IMR-90 (cell line): Measurements from ENCODE around the gene TSEN54. TPM values are rescaled to one million over a fixed set of nuclear protein-coding genes. Genes with fewer than 3 reads are reported as not detected.

Source experiments
- ATAC-seq: fragments of 200-7000 bp; cut with Tn5 transposase; 2 replicates; pipeline ENCODE4 v1.9.1; 2020; ENCODE audit warnings: low read depth, mild to moderate bottlenecking, moderate library complexity
- BruUV-seq: library from RNA; stranded (reverse); fragments of 400-500 nt; replicated peaks from 2 replicates; lab custom pipeline; 2021; lab: Mats Ljungman, UMichigan
- CTCF ChIA-PET: fragments of 300-600 bp; formaldehyde crosslinking; extraction: SDS; loops from one replicate; lab custom pipeline; 2021; ENCODE audit warnings: antibody characterized with exemption; lab: Yijun Ruan, JAX
- POLR2A ChIA-PET: fragments of 300-600 bp; sonication (Branson Sonifier 250); formaldehyde crosslinking; loops from one replicate; lab custom pipeline; 2022; ENCODE audit warnings: antibody characterized with exemption; ENCODE audit not compliant: unreplicated experiment; lab: Charles Lee
- DNase-seq: peaks from one replicate; pipeline ENCODE4 v3.0.0; 2013
- H2AFZ ChIP-seq: replicated peaks from 2 replicates; pipeline ENCODE3; 2013; ENCODE audit warnings: low read length, mild to moderate bottlenecking; ENCODE audit not compliant: poor library complexity
- H2AK5ac ChIP-seq: 2 replicates; pipeline ENCODE4 v1.6.1; 2013; ENCODE audit warnings: low read depth, low read length, inconsistent platforms
- H2AK9ac ChIP-seq: replicated peaks from 2 replicates; pipeline ENCODE3; 2013; ENCODE audit warnings: mild to moderate bottlenecking, low read depth, low read length, moderate library complexity; ENCODE audit not compliant: poor library complexity
- H2BK120ac ChIP-seq: 2 replicates; pipeline ENCODE4 v1.6.1; 2013; ENCODE audit warnings: low read depth, low read length, inconsistent platforms
- H2BK15ac ChIP-seq: 3 replicates; pipeline ENCODE4 v1.6.1; 2013; ENCODE audit warnings: low read depth, low read length, inconsistent platforms
- H2BK20ac ChIP-seq: 2 replicates; pipeline ENCODE4 v1.6.1; 2013; ENCODE audit warnings: low read depth, mild to moderate bottlenecking, inconsistent platforms, low read length, moderate library complexity
- H2BK5ac ChIP-seq: 2 replicates; pipeline ENCODE4 v1.6.1; 2013; ENCODE audit warnings: mild to moderate bottlenecking, low read depth, low read length, inconsistent platforms; ENCODE audit not compliant: poor library complexity, severe bottlenecking
- H3K14ac ChIP-seq: replicated peaks from 2 replicates; pipeline ENCODE4 v1.6.1; 2013; ENCODE audit warnings: low read depth, low read length, inconsistent platforms
- H3K18ac ChIP-seq: 2 replicates; pipeline ENCODE4 v1.6.1; 2013; ENCODE audit warnings: low read depth, low read length, control low read depth
- H3K23ac ChIP-seq: 2 replicates; pipeline ENCODE4 v1.6.1; 2013; ENCODE audit warnings: low read depth, low read length, inconsistent platforms
- H3K27ac ChIP-seq: 2 replicates; pipeline ENCODE4 v1.5.1; 2013; ENCODE audit warnings: mild to moderate bottlenecking, control low read depth, low read length; ENCODE audit not compliant: insufficient read depth
- H3K27me3 ChIP-seq: 2 replicates; pipeline ENCODE4 v1.6.1; 2013; ENCODE audit warnings: low read length; ENCODE audit not compliant: control insufficient read depth, insufficient read depth
- H3K36me3 ChIP-seq: 2 replicates; pipeline ENCODE4 v1.6.1; 2013; ENCODE audit warnings: low read length, mixed read lengths; ENCODE audit not compliant: control insufficient read depth, insufficient read depth
- H3K4ac ChIP-seq: 2 replicates; pipeline ENCODE4 v1.6.1; 2013; ENCODE audit warnings: low read depth, low read length, inconsistent platforms
- H3K4me1 ChIP-seq: 2 replicates; pipeline ENCODE4 v1.6.1; 2013; ENCODE audit warnings: low read length, mixed read lengths; ENCODE audit not compliant: control insufficient read depth, insufficient read depth
- H3K4me2 ChIP-seq: 2 replicates; pipeline ENCODE4 v1.6.1; 2013; ENCODE audit warnings: low read depth, mild to moderate bottlenecking, control low read depth, low read length, moderate library complexity
- H3K4me3 ChIP-seq: 2 replicates; pipeline ENCODE4 v1.5.1; 2013; ENCODE audit warnings: low read depth, mild to moderate bottlenecking, control low read depth, low read length, moderate library complexity; ENCODE audit not compliant: insufficient read depth
- H3K56ac ChIP-seq: 2 replicates; pipeline ENCODE4 v1.6.1; 2013; ENCODE audit warnings: low read length, inconsistent platforms; ENCODE audit not compliant: insufficient read depth; ENCODE audit errors: extremely low read depth
- H3K79me1 ChIP-seq, 2 experiments: 2 replicates each; pipeline ENCODE4 v1.6.1; 2013; ENCODE audit warnings: low read length in 2 of 2, inconsistent platforms in 1 of 2, low read depth in 1 of 2
- H3K9ac ChIP-seq: 2 replicates; pipeline ENCODE4 v1.6.1; 2013; ENCODE audit warnings: low read depth, low read length, control low read depth
- H3K9me1 ChIP-seq: 2 replicates; pipeline ENCODE4 v1.6.1; 2013; ENCODE audit warnings: low read length, inconsistent platforms; ENCODE audit not compliant: insufficient read depth
- H3K9me3 ChIP-seq: 2 replicates; pipeline ENCODE4 v1.6.1; 2013; ENCODE audit warnings: low read length; ENCODE audit not compliant: control insufficient read depth, insufficient read depth
- H4K20me1 ChIP-seq: 2 replicates; pipeline ENCODE4 v1.6.1; 2013; ENCODE audit warnings: low read length, inconsistent platforms; ENCODE audit not compliant: insufficient read depth
- H4K5ac ChIP-seq: 2 replicates; pipeline ENCODE4 v1.6.1; 2013; ENCODE audit warnings: mild to moderate bottlenecking, low read depth, low read length, control low read depth
- H4K8ac ChIP-seq, 2 experiments: 2 replicates each; pipeline ENCODE4 v1.6.1; 2013; ENCODE audit warnings: low read depth in 2 of 2, low read length in 2 of 2, control low read depth in 1 of 2, inconsistent platforms in 1 of 2
- H4K91ac ChIP-seq: 2 replicates; pipeline ENCODE4 v1.6.1; 2013; ENCODE audit warnings: low read depth, low read length, inconsistent platforms; ENCODE audit not compliant: insufficient read depth
- RCOR1 ChIP-seq: IDR thresholded peaks from 2 replicates; pipeline ENCODE4 v1.6.1; 2012; ENCODE audit warnings: mild to moderate bottlenecking, low read length, improper control_type of control experiment; ENCODE audit not compliant: insufficient replicate concordance
- WGBS, 2 experiments: methylation state at CpG; one replicate each; pipeline versions ENCODE4 v1.1.5 to v1.1.7; 2013; ENCODE audit warnings: missing lambda C conversion rate in 2 of 2; ENCODE audit not compliant: insufficient read length in 1 of 2; ENCODE audit errors: extremely low coverage in 2 of 2; 5-methylcytosine and 5-hydroxymethylcytosine counted together
- dilution Hi-C: fragments of 300-500 bp; cut with HindIII; formaldehyde crosslinking; loops from one replicate; pipeline ENCODE4 v1.14.3; 2018; ENCODE audit warnings: low sequenced_read_pairs; ENCODE audit not compliant: unreplicated experiment
- in situ Hi-C: fragments of 300-500 bp; cut with MboI; formaldehyde crosslinking; loops from 3 replicates; pipeline ENCODE4 v1.14.3; 2019; ENCODE audit warnings: low sequenced_read_pairs, inconsistent platforms, mixed read lengths
- intact Hi-C: fragments of 100-400 bp; cut with micrococcal nuclease; formaldehyde crosslinking; loops from 2 replicates; pipeline ENCODE4 v1.10.0; 2022
- polyA plus RNA-seq, 3 experiments: library from polyadenylated mRNA; depleted of rRNA; stranded (reverse); fragments of >200 nt; gene quantifications; 2 replicates each; pipeline ENCODE4 v1.2.3, GENCODE V29; 2012; ENCODE audit warnings: low replicate concordance in 1 of 3
- total RNA-seq: library from RNA; depleted of rRNA; stranded (reverse); fragments of >200 nt; gene quantifications from 2 replicates; pipeline ENCODE4 v1.2.3, GENCODE V29; 2012
- TF ChIP-seq, protein P1 (sequence below): conservative IDR thresholded peaks from 2 replicates; pipeline ENCODE4 v1.5.1; 2012; ENCODE audit warnings: mild to moderate bottlenecking, low read depth, low read length, improper control_type of control experiment

The TSEN54 gene
- total and polyA plus RNA-seq, 2 of the 4 experiments (the other 2 are of a cell fraction): 7.2 to 14.9 TPM

DNA sequence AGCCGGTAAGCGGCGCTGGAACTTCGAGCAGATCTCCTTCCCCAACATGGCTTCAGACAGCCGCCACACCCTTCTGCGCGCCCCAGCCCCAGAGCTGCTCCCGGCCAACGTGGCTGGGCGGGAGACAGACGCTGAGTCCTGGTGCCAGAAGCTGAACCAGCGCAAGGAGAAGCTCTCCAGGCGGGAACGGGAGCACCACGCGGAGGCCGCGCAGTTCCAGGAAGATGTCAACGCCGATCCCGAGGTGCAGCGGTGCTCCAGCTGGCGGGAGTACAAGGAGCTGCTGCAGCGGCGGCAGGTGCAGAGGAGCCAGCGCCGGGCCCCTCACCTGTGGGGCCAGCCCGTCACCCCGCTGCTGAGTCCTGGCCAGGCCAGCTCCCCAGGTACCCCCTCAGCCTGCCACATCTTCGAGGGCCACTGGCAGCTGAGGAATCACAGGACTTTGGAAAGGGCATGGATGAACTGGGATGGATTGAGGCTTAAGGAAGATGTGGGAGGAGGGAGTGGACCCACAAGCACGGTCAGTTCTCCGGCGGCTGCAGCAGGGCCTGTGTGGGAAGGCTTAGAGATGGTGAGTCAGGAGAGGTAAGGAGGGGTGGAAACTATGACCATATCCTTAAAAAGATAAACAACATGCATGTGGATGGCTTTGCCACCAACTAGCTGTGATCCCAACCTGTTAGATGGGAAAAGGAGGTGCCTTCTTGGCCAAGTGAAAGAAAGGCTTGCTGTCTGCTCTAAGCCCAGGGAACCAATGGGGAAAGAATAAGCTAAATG lies 5.8 kb downstream of the TSEN54 start:
- Histone ChIP-seq H3K27me3 (peaks cover 14% of the 10 kb centered on the region), H2BK120ac (no peak overlapping the region), H2BK15ac (no peak overlapping the region), H3K9ac (no peak overlapping the region), H3K4me3 (no peak overlapping the region), H4K20me1 (peaks cover 20% of the 10 kb centered on the region; the same call in 1 of the 2 replicates), H2BK5ac (no peak overlapping the region), H3K14ac (no peak overlapping the region), H3K4me2 (no peak overlapping the region), H3K79me1 (peaks cover 8 to 10% of the 10 kb centered on the region in 2 experiments), H4K8ac (no peak overlapping the region), H2BK20ac (no peak overlapping the region), H4K91ac (no peak overlapping the region), H2AK5ac (no peak overlapping the region), H3K27ac (no peak overlapping the region), H3K9me1 (peaks cover 4% of the 10 kb centered on the region; the same call in 1 of the 2 replicates), H2AK9ac (no peak overlapping the region), H3K36me3 (peaks cover 7% of the 10 kb centered on the region; the same call in 1 of the 2 replicates), H3K9me3 (no peaks in the 10 kb centered on the region), H3K4ac (no peak overlapping the region), H3K23ac (no peak overlapping the region), H3K56ac (no peak overlapping the region), H3K4me1 (0 out of 2 replicates have a peak, but pooled peaks cover 4% of the 10 kb centered on the region), H3K18ac (no peak overlapping the region), H4K5ac (no peak overlapping the region), H2AFZ (no peak overlapping the region)
- DNase-seq (peak; percentile 66), ATAC-seq (no peak)
- POLR2A ChIA-PET: interaction anchor here (0.6 kb wide), 1 partner anchor 333 kb away, joined by 12 read pairs; the partner anchor contains the start of gene WBP2
- intact Hi-C loops (no loop called here), in situ Hi-C loops (no loop called here), dilution Hi-C loops (no loop called here)
- 95% methylated on average over 28 of the region's 33 CpGs; no CpG with 5 or more reads in 1 of the 2 experiments for WGBS, 2 experiments
- TF ChIP-seq, protein P1, sequence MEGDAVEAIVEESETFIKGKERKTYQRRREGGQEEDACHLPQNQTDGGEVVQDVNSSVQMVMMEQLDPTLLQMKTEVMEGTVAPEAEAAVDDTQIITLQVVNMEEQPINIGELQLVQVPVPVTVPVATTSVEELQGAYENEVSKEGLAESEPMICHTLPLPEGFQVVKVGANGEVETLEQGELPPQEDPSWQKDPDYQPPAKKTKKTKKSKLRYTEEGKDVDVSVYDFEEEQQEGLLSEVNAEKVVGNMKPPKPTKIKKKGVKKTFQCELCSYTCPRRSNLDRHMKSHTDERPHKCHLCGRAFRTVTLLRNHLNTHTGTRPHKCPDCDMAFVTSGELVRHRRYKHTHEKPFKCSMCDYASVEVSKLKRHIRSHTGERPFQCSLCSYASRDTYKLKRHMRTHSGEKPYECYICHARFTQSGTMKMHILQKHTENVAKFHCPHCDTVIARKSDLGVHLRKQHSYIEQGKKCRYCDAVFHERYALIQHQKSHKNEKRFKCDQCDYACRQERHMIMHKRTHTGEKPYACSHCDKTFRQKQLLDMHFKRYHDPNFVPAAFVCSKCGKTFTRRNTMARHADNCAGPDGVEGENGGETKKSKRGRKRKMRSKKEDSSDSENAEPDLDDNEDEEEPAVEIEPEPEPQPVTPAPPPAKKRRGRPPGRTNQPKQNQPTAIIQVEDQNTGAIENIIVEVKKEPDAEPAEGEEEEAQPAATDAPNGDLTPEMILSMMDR: no peak
- peak; percentile 48 for TF ChIP-seq RCOR1
- CTCF ChIA-PET: interaction anchor here (1.5 kb wide), 1 partner anchor 111 kb away, joined by 3 read pairs; the partner anchor contains the start of gene SMIM5
- BruUV-seq: no TSS peak
